GM12891 (cell line): ENCODE measurements around the gene GATA6.

ENCODE experiments used
- DNase-seq: peaks from one replicate; pipeline ENCODE4 v3.0.0; 2011; ENCODE audit warnings: low spot score; ENCODE audit not compliant: insufficient read length
- FAIRE-seq: peaks from 2 replicates; lab custom pipeline; 2011; peaks lifted over from hg19 to GRCh38; lab: Jason Lieb, UNC
- PAX5 ChIP-seq: IDR thresholded peaks from 2 replicates; pipeline ENCODE4 v1.6.1; 2011; ENCODE audit warnings: low read length, moderate library complexity, mild to moderate bottlenecking; ENCODE audit not compliant: insufficient read depth, severe bottlenecking
- POLR2A ChIP-seq: IDR thresholded peaks from 2 replicates; pipeline ENCODE4 v1.6.1; 2011; ENCODE audit warnings: low read depth, low read length, control low read depth
- POLR2AphosphoS5 ChIP-seq: IDR thresholded peaks from 2 replicates; pipeline ENCODE4 v1.6.1; 2011; ENCODE audit warnings: low read depth, low read length, control low read depth
- POU2F2 ChIP-seq: IDR thresholded peaks from 2 replicates; pipeline ENCODE4 v1.6.1; 2011; ENCODE audit warnings: low read depth, mild to moderate bottlenecking, control low read depth, low read length, moderate library complexity
- SPI1 ChIP-seq: IDR thresholded peaks from 2 replicates; pipeline ENCODE4 v1.6.1; 2011; ENCODE audit warnings: low read depth, low read length, control low read depth
- TAF1 ChIP-seq: IDR thresholded peaks from 2 replicates; pipeline ENCODE4 v1.6.1; 2011; ENCODE audit warnings: low read depth, low read length, control low read depth

GATA6 gene

DNA sequence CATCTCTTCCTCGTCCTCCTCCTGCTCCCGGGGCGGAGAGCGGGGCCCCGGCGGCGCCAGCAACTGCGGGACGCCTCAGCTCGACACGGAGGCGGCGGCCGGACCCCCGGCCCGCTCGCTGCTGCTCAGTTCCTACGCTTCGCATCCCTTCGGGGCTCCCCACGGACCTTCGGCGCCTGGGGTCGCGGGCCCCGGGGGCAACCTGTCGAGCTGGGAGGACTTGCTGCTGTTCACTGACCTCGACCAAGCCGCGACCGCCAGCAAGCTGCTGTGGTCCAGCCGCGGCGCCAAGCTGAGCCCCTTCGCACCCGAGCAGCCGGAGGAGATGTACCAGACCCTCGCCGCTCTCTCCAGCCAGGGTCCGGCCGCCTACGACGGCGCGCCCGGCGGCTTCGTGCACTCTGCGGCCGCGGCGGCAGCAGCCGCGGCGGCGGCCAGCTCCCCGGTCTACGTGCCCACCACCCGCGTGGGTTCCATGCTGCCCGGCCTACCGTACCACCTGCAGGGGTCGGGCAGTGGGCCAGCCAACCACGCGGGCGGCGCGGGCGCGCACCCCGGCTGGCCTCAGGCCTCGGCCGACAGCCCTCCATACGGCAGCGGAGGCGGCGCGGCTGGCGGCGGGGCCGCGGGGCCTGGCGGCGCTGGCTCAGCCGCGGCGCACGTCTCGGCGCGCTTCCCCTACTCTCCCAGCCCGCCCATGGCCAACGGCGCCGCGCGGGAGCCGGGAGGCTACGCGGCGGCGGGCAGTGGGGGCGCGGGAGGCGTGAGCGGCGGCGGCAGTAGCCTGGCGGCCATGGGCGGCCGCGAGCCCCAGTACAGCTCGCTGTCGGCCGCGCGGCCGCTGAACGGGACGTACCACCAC lies 2.1 kb downstream of the GATA6 start:
- no peak for FAIRE-seq
- TF ChIP-seq POU2F2, result no peak
- no peak for TF ChIP-seq PAX5
- no peak for TF ChIP-seq SPI1
- no peak for TF ChIP-seq TAF1
- no peak for TF ChIP-seq POLR2A
- no peak for TF ChIP-seq POLR2AphosphoS5
- DNase-seq, result no peak

- no peak for TF ChIP-seq SPI1
- TF ChIP-seq POLR2A, result no peak
- no peak for TF ChIP-seq POLR2AphosphoS5
- TF ChIP-seq TAF1, result no peak
- no peak for TF ChIP-seq POU2F2
- TF ChIP-seq PAX5, result no peak
- FAIRE-seq (no peak), DNase-seq (no peak)
Measured at GRCh38 chr18:22172120-22172582, 2.8 kb downstream of the GATA6 start.

GRCh38 chr18:22172594-22173049 lies 3.2 kb downstream of the GATA6 start:
- no peak for DNase-seq
- FAIRE-seq, result no peak
- no peak for TF ChIP-seq POU2F2
- TF ChIP-seq PAX5, result no peak
- TF ChIP-seq POLR2A, result no peak
- no peak for TF ChIP-seq TAF1
- TF ChIP-seq POLR2AphosphoS5, result no peak
- no peak for TF ChIP-seq SPI1

- TF ChIP-seq PAX5 (no peak), POLR2AphosphoS5 (no peak), SPI1 (no peak), POU2F2 (no peak), POLR2A (no peak), TAF1 (no peak)
- FAIRE-seq (no peak), DNase-seq (no peak)
Measured at GRCh38 chr18:22173221-22173927, 4.0 kb downstream of the GATA6 start.

GRCh38 chr18:22173928-22174301 lies 4.5 kb downstream of the GATA6 start:
- DNase-seq, result no peak
- FAIRE-seq, result no peak
- no peak for TF ChIP-seq SPI1
- no peak for TF ChIP-seq TAF1
- no peak for TF ChIP-seq POU2F2

- FAIRE-seq, result no peak
- TF ChIP-seq POLR2AphosphoS5, result no peak
- no peak for TF ChIP-seq TAF1
- TF ChIP-seq PAX5, result no peak
- TF ChIP-seq POLR2A, result no peak
- no peak for TF ChIP-seq POU2F2
- TF ChIP-seq SPI1, result no peak
- no peak for DNase-seq
Measured at GRCh38 chr18:22174341-22175145, 5.2 kb downstream of the GATA6 start.

- DNase-seq (no peak), FAIRE-seq (no peak)
- no peak for TF ChIP-seq PAX5
- TF ChIP-seq POLR2AphosphoS5, result no peak
- TF ChIP-seq POU2F2, result no peak
- TF ChIP-seq TAF1, result no peak
- TF ChIP-seq SPI1, result no peak
- TF ChIP-seq POLR2A, result no peak
Measured at GRCh38 chr18:22175346-22175745, 6.0 kb downstream of the GATA6 start.

- FAIRE-seq (no peak), DNase-seq (no peak)
- no peak for TF ChIP-seq PAX5
- no peak for TF ChIP-seq POLR2A
- TF ChIP-seq TAF1, result no peak
- TF ChIP-seq POLR2AphosphoS5, result no peak
- TF ChIP-seq POU2F2, result no peak
- no peak for TF ChIP-seq SPI1
Measured at GRCh38 chr18:22176420-22177326, 7.3 kb downstream of the GATA6 start.
